ENCODE results near the gene CBL. TPM values are rescaled to one million over a fixed set of nuclear protein-coding genes. Genes with fewer than 3 reads are reported as not detected.
"Not testable (repeated sequence)": the region's sequence is repeated elsewhere in the genome, so short reads cannot be mapped to it uniquely, and the experiment has no call there.

Gene CBL
- polyA plus RNA-seq, 1 of the 3 experiments (the other 2 are of a cell fraction), result 9.5 TPM

DNA sequence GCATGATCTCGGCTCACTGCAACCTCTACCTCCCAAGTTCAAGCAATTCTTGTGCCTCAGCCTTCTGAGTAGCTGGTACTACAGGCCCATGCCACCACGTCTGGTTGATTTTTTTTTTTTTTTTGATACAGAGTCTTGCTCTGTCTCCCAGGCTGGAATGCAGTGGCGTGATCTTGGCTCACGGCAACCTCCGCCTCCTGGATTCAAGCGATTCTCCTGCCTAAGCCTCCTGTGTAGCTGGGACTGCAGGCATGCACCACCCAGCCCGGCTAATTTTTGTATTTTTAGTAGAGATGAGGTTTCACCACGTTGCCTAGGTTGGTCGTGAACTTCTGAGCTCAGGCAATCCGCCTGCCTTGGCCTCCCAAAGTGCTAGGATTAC is 39.1 kb upstream of the CBL start:
- WGBS (ENCODE audit: low lambda C conversion rate), result 88% methylated on average over 10 of the region's 10 CpGs
- H2AFZ ChIP-seq (ENCODE audit: low read depth); H3K4me3 ChIP-seq (ENCODE audit: low read depth in 2 of 2, low read length in 1 of 2); H3K9ac ChIP-seq; H3K4me1 ChIP-seq (ENCODE audit: control insufficient read depth in 1 of 2, insufficient read depth in 2 of 2, low read depth in 1 of 2, low read length in 1 of 2); H3K36me3 ChIP-seq (replicated peaks in 1 of 2; ENCODE audit: control insufficient read depth in 1 of 2, insufficient read depth in 2 of 2, low read length in 1 of 2); H4K20me1 ChIP-seq (ENCODE audit: insufficient read depth); POLR2A ChIA-PET; DNase-seq; H3K9me2 ChIP-seq; H3K9me3 ChIP-seq; H3K79me2 ChIP-seq (ENCODE audit: insufficient read depth); H3K27me3 ChIP-seq (ENCODE audit: insufficient read depth): not testable (repeated sequence)
- CTCF ChIA-PET, result interaction anchor here (0.8 to 1.9 kb wide), 7 partner anchors 9 to 156 kb away, joined by 3 to 8 read pairs (median 3); a partner anchor contains a TSS
- Histone ChIP-seq H3K27ac (ENCODE audit: low read depth in 2 of 2, low read length in 1 of 2) (peak overlapping the region in 1 of 2 experiments; percentile 45; a peak in 2 of 4 replicates), H3K4me2 (peak overlapping the region; percentile 21; the same call in 1 of the 2 replicates), H3F3A (replicated peaks; ENCODE audit: insufficient read depth) (peaks cover 12% of the 10 kb centered on the region)

DNA sequence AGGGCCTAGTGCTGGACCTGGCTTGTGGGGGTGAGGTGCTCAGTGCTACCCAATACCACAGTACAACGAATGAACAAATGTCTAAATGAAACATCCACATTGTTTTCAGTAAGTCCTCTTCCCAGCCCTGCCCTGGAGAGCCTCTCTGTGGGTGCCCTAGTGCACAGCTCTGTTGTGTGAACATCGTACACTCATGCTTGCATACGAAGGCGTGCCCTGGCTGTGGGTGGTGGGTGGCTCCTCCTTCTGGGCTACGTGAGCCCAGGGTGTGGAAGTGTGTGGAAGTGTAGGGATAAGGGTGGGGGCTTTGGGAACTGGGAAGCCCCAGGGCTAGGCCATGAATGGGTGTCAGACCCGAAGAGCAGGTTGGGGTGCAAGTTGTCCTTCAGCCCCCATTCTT is 38.2 kb upstream of the CBL start:
- 75% methylated on average over 6 of the region's 6 CpGs for whole genome bisulfite sequencing (ENCODE audit: low lambda C conversion rate)
- Histone ChIP-seq H4K20me1 (ENCODE audit: insufficient read depth) (no peaks in the 10 kb centered on the region), H3K4me1 (ENCODE audit: control insufficient read depth in 1 of 2, insufficient read depth in 2 of 2, low read depth in 1 of 2, low read length in 1 of 2) (peaks cover 5 to 8% of the 10 kb centered on the region in 2 experiments; a peak in 2 of 4 replicates), H3K27ac (ENCODE audit: low read depth in 2 of 2, low read length in 1 of 2) (no peak overlapping the region), H3K36me3 (replicated peaks in 1 of 2; ENCODE audit: control insufficient read depth in 1 of 2, insufficient read depth in 2 of 2, low read length in 1 of 2) (no peaks in the 10 kb centered on the region), H3K27me3 (ENCODE audit: insufficient read depth) (no peaks in the 10 kb centered on the region), H3K9me2 (no peaks in the 10 kb centered on the region), H3K9me3 (no peaks in the 10 kb centered on the region), H3K4me2 (no peak overlapping the region), H3K79me2 (ENCODE audit: insufficient read depth) (no peaks in the 10 kb centered on the region), H3K9ac (no peak overlapping the region), H2AFZ (ENCODE audit: low read depth) (no peak overlapping the region), H3K4me3 (ENCODE audit: low read depth in 2 of 2, low read length in 1 of 2) (no peak overlapping the region), H3F3A (replicated peaks; ENCODE audit: insufficient read depth) (peaks cover 12% of the 10 kb centered on the region)
- no peak for DNase-seq
- ChIA-PET CTCF (interaction anchor here (1.3 to 1.4 kb wide), 3 partner anchors 10 to 25 kb away, joined by 3 to 4 read pairs (median 3); no protein-coding TSS in a partner anchor), POLR2A (no interaction called here)
- TF ChIP-seq IRF3 (IDR thresholded peaks at IDR 0.05; ENCODE audit: low read depth, low read length), result no peak
- TF ChIP-seq GATA2 (CRISPR knock-in tag; IDR thresholded peaks at IDR 0.05), result no peak
- TF ChIP-seq CTCF (IDR thresholded peaks at IDR 0.05), result no peak
- no peak for TF ChIP-seq FOXM1 (IDR thresholded peaks at IDR 0.05; ENCODE audit: low read depth)
- no peak for TF ChIP-seq MEF2A (IDR thresholded peaks at IDR 0.05; ENCODE audit: borderline replicate concordance, low read depth)
- TF ChIP-seq FOXJ3 (CRISPR knock-in tag; IDR thresholded peaks at IDR 0.05), result no peak
- TF ChIP-seq POLR2AphosphoS5 (IDR thresholded peaks at IDR 0.05; ENCODE audit: low read depth, low read length), result no peak
- TF ChIP-seq EZH2phosphoT487 (IDR thresholded peaks at IDR 0.05; ENCODE audit: borderline replicate concordance, low read depth), result no peak
- TF ChIP-seq EP300 (IDR thresholded peaks at IDR 0.05; ENCODE audit: borderline replicate concordance in 1 of 2, low read depth in 1 of 2, low read length in 1 of 2), result no peak
